GM04503 (cell line): ENCODE data around the gene CHD9NB.

ENCODE experiments used
- DNase-seq: peaks from one replicate; pipeline ENCODE4 v3.0.0-alpha.2; 2012; ENCODE audit warnings: low read depth

CHD9NB gene

GRCh38 chr16:53029971-53030370, 22.7 kb downstream of the CHD9NB start:
- DNase-seq, result no peak

GRCh38 chr16:53024045-53024444, 28.7 kb downstream of the CHD9NB start:
- DNase-seq, result no peak

- DNase-seq, result no peak
Measured at GRCh38 chr16:53022374-53022773, 30.3 kb downstream of the CHD9NB start.

- no peak for DNase-seq
Measured at GRCh38 chr16:53018834-53019416, 33.8 kb downstream of the CHD9NB start.

- DNase-seq, result no peak
Measured at GRCh38 chr16:53014287-53014686, 38.4 kb downstream of the CHD9NB start.

- no peak for DNase-seq
Measured at GRCh38 chr16:53007095-53007494, 45.6 kb downstream of the CHD9NB start.

- DNase-seq, result no peak
Measured at GRCh38 chr16:52997922-52998321, 54.8 kb downstream of the CHD9NB start.

GRCh38 chr16:52994942-52995341, 57.8 kb downstream of the CHD9NB start:
- no peak for DNase-seq

- no peak for DNase-seq
Measured at GRCh38 chr16:52993179-52993578, 59.5 kb downstream of the CHD9NB start.

GRCh38 chr16:52991572-52991971, 61.1 kb downstream of the CHD9NB start:
- DNase-seq, result no peak
